AG10803 (cell line): ENCODE measurements around the gene KRT23.
A peak's percentile ranks its signal among the peaks of the same experiment; 100 is the strongest.

Source experiments
- DNase-seq: peaks from one replicate; pipeline ENCODE4 v3.0.0; 2010; ENCODE audit warnings: low read depth
- H3K4me3 ChIP-seq: 2 replicates; pipeline ENCODE4 v1.5.1; 2011; ENCODE audit warnings: mild to moderate bottlenecking, low read length, control low read depth
- TF ChIP-seq, protein P1 (sequence below): conservative IDR thresholded peaks from 2 replicates; pipeline ENCODE4 v1.5.1; 2011; ENCODE audit warnings: mild to moderate bottlenecking, low read length, control low read depth, inconsistent platforms

Gene KRT23

DNA sequence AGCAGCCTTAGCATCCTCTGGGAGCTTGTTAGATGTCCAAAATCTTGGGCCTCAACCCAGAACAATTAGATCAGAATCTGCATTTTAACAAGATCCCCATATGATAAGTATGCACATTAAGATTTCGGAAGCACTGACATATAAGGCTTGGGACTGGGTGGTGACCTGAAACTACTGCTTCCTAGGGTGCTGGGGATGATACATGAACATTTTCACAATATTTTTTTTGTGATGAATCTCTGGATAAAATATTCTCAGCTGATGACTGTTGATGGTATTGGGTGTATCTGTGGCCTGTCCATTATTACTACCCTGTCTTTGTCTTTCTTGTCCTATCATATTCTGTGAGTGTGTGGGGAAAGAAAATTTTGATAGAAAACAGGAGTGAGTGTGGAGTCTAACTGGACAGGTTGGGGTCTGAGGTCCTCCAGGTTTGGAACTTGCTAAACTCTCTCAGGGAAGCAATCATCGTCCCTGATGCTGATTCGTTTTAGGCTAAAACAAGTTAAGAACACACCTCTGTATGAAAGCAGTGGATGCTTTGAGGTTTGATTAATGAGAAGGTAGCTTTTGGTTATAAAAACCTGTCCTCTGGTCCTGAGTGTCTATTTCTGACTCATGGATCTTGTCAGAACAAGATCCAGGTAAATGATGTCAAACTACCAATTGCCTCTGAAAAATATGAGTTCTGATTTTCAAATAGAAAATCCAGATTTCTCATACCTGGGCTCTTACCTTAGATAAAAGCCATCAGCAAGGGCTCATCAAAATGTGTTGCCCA, 23.2 kb downstream of the KRT23 start:
- H3K4me3 ChIP-seq = no peak overlapping the region
- DNase-seq = no peak
- TF ChIP-seq, protein P1, sequence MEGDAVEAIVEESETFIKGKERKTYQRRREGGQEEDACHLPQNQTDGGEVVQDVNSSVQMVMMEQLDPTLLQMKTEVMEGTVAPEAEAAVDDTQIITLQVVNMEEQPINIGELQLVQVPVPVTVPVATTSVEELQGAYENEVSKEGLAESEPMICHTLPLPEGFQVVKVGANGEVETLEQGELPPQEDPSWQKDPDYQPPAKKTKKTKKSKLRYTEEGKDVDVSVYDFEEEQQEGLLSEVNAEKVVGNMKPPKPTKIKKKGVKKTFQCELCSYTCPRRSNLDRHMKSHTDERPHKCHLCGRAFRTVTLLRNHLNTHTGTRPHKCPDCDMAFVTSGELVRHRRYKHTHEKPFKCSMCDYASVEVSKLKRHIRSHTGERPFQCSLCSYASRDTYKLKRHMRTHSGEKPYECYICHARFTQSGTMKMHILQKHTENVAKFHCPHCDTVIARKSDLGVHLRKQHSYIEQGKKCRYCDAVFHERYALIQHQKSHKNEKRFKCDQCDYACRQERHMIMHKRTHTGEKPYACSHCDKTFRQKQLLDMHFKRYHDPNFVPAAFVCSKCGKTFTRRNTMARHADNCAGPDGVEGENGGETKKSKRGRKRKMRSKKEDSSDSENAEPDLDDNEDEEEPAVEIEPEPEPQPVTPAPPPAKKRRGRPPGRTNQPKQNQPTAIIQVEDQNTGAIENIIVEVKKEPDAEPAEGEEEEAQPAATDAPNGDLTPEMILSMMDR = no peak

DNA sequence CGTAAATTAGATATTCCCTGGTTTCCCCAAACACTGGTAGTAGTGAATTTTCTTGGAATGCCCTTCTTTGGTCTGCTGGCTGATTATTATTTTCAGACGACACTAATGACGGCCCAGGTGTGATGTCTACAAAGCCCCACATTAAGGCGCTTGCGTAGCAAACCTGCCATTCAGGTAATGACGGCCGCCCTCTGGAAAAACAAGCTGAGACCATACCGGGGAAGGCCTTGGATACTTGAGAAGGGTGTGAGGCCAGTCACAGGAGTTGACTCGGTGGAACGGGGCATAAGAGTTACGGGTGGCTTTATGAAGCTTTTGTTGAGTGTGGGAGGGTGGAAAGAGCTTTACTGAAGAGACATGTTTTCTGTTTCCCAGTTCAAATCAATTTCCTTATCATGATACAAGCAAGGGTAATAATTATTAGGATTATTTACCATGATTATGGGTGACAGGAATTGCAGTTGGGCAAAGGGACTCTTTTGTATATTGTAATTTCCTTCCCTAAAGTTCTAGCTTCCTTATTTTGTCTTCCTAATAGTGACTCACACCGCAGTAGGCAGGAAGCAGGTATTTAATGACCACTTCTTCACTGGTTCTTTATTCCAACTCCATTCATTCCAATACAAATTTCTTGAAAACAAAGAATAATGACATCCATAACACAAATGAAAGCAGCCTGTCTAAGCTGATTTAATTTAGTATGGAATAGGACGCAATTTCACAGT, 24.8 kb downstream of the KRT23 start:
- no peak for DNase-seq
- TF ChIP-seq, protein P1 = no peak
- H3K4me3 ChIP-seq = no peak overlapping the region

DNA sequence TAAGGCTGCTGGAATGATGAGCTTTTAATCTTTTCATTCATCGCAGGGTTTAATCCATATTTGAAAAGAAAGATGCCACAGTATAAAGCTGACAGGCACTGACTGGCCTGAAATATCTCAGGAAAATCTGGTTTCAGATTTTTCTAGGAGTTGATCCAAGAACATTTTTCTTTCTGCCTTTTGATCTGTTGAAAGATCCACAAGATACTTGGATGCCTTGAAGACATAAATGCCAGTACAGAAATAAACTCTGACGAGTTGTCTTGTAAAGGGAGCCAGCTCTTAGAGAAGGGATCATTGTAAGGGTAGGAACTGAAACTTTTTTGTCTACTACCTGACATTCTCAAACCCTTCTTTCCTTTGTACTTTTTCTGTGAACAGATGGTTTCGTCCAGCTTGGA, 27.0 kb downstream of the KRT23 start:
- peak; percentile 89 for DNase-seq
- H3K4me3 ChIP-seq = peak overlapping the region; percentile 12; the same call in 1 of the 2 replicates
- TF ChIP-seq, protein P1 = no peak

DNA sequence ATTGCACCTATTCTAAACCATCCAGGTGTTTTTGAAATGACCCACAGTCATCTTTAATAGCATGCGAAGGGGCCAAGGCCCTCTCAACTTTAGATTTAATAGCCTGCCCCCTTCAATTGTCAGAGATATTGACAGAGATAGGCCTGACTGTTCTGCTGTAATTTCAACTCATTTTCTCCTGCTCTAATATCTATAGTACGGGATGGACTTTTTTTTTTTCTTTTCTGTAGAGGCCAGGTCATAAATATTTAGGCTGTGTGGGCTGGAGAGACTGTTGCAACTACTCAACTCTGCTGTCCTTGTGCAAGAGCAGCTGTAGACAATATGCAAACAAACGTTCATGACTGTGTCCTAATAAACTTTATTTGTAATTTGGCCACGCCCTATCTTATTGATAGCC, 27.7 kb downstream of the KRT23 start:
- TF ChIP-seq, protein P1 = no peak
- H3K4me3 ChIP-seq = no peak overlapping the region; the same call in none of the 2 replicates
- DNase-seq = peak; percentile 94

DNA sequence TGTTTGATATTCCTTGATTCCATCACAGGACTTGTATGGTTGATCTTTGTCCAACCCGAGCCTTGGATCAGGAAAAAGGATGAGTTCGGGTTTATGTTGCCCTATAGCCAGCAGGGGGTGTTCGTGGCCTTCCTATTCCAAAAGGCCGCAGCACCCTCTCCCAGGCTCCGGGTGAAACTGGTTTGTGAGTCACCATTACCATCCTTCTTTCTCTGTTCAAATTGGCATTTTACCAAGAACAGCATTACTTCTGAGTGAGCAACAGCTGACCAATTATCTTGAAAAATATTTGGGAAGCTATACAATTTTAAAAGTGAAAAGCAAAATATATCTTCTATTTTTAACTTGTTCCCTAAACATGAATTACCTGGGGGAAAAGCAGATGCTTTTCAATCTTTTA, 28.1 kb downstream of the KRT23 start:
- no peak overlapping the region for H3K4me3 ChIP-seq
- TF ChIP-seq, protein P1 = peak; percentile 73
- peak; percentile 95 for DNase-seq

DNA sequence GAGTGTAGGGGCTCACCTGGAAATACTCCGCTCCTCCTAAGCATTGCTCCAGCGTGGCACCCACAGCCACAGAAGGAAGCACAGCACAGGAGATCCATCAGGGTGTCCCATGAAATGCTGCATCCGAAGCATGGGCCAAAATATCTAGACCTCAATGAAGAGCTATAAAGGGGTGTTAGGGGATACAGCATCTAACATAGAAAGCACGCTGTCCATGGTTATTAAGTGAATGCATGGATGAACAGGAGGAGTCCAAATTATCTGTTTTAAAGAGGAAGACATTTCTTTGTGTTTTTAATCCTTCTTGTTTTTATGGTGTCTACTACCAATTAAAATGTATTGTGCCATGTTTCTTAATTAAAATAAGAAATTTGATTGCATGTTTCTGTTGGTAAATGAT, 30.8 kb downstream of the KRT23 start:
- DNase-seq = no peak
- H3K4me3 ChIP-seq = no peak overlapping the region
- TF ChIP-seq, protein P1 = no peak

DNA sequence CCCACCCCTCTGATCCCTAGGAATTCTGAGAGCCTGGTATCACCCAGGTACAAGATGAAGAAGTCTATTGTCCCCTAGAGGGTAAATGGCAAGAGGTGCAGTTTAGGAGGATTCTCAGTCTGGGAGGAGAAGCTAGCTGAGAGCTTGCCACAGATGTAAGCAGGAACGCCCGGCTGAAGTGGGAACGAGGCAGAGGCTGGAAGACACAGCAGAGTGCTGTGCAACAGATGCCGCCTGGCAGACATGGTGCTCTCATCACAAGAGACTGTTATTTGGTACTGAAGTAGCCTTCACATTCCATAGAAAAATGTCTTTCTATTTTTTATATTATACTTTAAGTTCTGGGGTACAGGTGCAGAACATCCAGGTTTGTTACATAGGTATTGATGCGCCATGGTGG, 32.1 kb downstream of the KRT23 start:
- TF ChIP-seq, protein P1 = no peak
- no peak overlapping the region for H3K4me3 ChIP-seq
- DNase-seq = no peak
